H9 (cell line): ENCODE measurements around the gene HHAT. TPM values are rescaled to one million over a fixed set of nuclear protein-coding genes. Genes with fewer than 3 reads are reported as not detected.

ENCODE experiments used
- DNase-seq: peaks from one replicate; pipeline ENCODE4 v3.0.0-alpha.2; 2017
- H2AFZ ChIP-seq: one replicate; pipeline ENCODE4 v1.6.1; 2013; ENCODE audit warnings: mild to moderate bottlenecking, low read length, control low read depth, moderate library complexity
- H2AK5ac ChIP-seq: 2 replicates; pipeline ENCODE4 v1.6.1; 2013; ENCODE audit warnings: low read length, control low read depth, mixed read lengths; ENCODE audit not compliant: insufficient read length
- H2BK120ac ChIP-seq: one replicate; pipeline ENCODE4 v1.6.1; 2013; ENCODE audit warnings: low read depth, mild to moderate bottlenecking, low read length, control low read depth, inconsistent platforms; ENCODE audit not compliant: poor library complexity, severe bottlenecking
- H2BK12ac ChIP-seq: 2 replicates; pipeline ENCODE4 v1.6.1; 2013; ENCODE audit warnings: low read length, control low read depth, mixed read lengths, low read depth; ENCODE audit not compliant: insufficient read length
- H2BK15ac ChIP-seq: 2 replicates; pipeline ENCODE4 v1.6.1; 2013; ENCODE audit warnings: low read depth, low read length, control low read depth
- H2BK20ac ChIP-seq: one replicate; pipeline ENCODE4 v1.6.1; 2013; ENCODE audit warnings: low read depth, mild to moderate bottlenecking, low read length, control low read depth, inconsistent platforms; ENCODE audit not compliant: poor library complexity, severe bottlenecking
- H2BK5ac ChIP-seq: 2 replicates; pipeline ENCODE4 v1.6.1; 2013; ENCODE audit warnings: low read length, control low read depth, mixed read lengths; ENCODE audit not compliant: insufficient read length
- H3K14ac ChIP-seq: 2 replicates; pipeline ENCODE4 v1.6.1; 2013; ENCODE audit warnings: low read length, control low read depth; ENCODE audit not compliant: insufficient read depth
- H3K18ac ChIP-seq: 2 replicates; pipeline ENCODE4 v1.6.1; 2013; ENCODE audit warnings: low read depth, mild to moderate bottlenecking, mixed read lengths, low read length, control low read depth; ENCODE audit not compliant: insufficient read length
- H3K23ac ChIP-seq: 2 replicates; pipeline ENCODE4 v1.6.1; 2013; ENCODE audit warnings: low read length, control low read depth, mixed read lengths, low read depth; ENCODE audit not compliant: insufficient read length
- H3K23me2 ChIP-seq: 2 replicates; pipeline ENCODE4 v1.6.1; 2013; ENCODE audit warnings: low read depth, mild to moderate bottlenecking, mixed read lengths, low read length, control low read depth; ENCODE audit not compliant: insufficient read length, poor library complexity, severe bottlenecking
- H3K27ac ChIP-seq: 2 replicates; pipeline ENCODE4 v1.5.1; 2013; ENCODE audit warnings: low read length, control low read depth, mixed read lengths, low read depth; ENCODE audit not compliant: insufficient read length
- H3K27me3 ChIP-seq: 2 replicates; pipeline ENCODE4 v1.6.1; 2013; ENCODE audit warnings: low read length, control low read depth, inconsistent platforms; ENCODE audit not compliant: insufficient read depth
- H3K4ac ChIP-seq: 2 replicates; pipeline ENCODE4 v1.6.1; 2013; ENCODE audit warnings: low read depth, mild to moderate bottlenecking, control low read depth, inconsistent platforms, low read length, moderate library complexity
- H3K4me1 ChIP-seq: 2 replicates; pipeline ENCODE4 v1.6.1; 2013; ENCODE audit warnings: low read length, control low read depth, inconsistent platforms; ENCODE audit not compliant: insufficient read depth
- H3K4me2 ChIP-seq: 2 replicates; pipeline ENCODE4 v1.6.1; 2013; ENCODE audit warnings: low read length, control low read depth, mixed read lengths; ENCODE audit not compliant: insufficient read length, insufficient read depth
- H3K56ac ChIP-seq: 2 replicates; pipeline ENCODE4 v1.6.1; 2013; ENCODE audit warnings: low read depth, mild to moderate bottlenecking, mixed read lengths, low read length, control low read depth; ENCODE audit not compliant: insufficient read length
- H3K79me1 ChIP-seq: 2 replicates; pipeline ENCODE4 v1.6.1; 2013; ENCODE audit warnings: low read depth, mild to moderate bottlenecking, moderate library complexity, low read length, control low read depth, inconsistent platforms; ENCODE audit not compliant: insufficient read depth, poor library complexity, severe bottlenecking
- H3K79me2 ChIP-seq: 2 replicates; pipeline ENCODE4 v1.6.1; 2013; ENCODE audit warnings: low read length, control low read depth, inconsistent platforms; ENCODE audit not compliant: insufficient read depth
- H3K9ac ChIP-seq: 2 replicates; pipeline ENCODE4 v1.6.1; 2013; ENCODE audit warnings: low read length, control low read depth, mixed read lengths; ENCODE audit not compliant: insufficient read length; ENCODE audit errors: extremely low read depth
- H3K9me3 ChIP-seq: one replicate; pipeline ENCODE4 v1.6.1; 2013; ENCODE audit warnings: low read depth, low read length, inconsistent platforms; ENCODE audit not compliant: control insufficient read depth
- H3T11ph ChIP-seq: one replicate; pipeline ENCODE4 v1.6.1; 2013; ENCODE audit warnings: mild to moderate bottlenecking, low read length, control low read depth, inconsistent platforms
- H4K20me1 ChIP-seq: one replicate; pipeline ENCODE4 v1.6.1; 2013; ENCODE audit not compliant: control insufficient read depth, insufficient read length, insufficient read depth
- H4K5ac ChIP-seq: 2 replicates; pipeline ENCODE4 v1.6.1; 2013; ENCODE audit warnings: low read depth, mild to moderate bottlenecking, mixed read lengths, low read length, control low read depth; ENCODE audit not compliant: insufficient read length
- H4K8ac ChIP-seq: replicated peaks from 2 replicates; pipeline ENCODE4 v1.6.1; 2013; ENCODE audit warnings: low read length, control low read depth, mixed read lengths, low read depth; ENCODE audit not compliant: insufficient read length
- H4K91ac ChIP-seq: 2 replicates; pipeline ENCODE4 v1.6.1; 2013; ENCODE audit warnings: low read depth, mild to moderate bottlenecking, moderate library complexity, mixed read lengths, low read length, control low read depth; ENCODE audit not compliant: insufficient read length
- H3K27ac Mint-ChIP-seq, 3 experiments: 2 replicates in 2 of 3; 3 replicates in 1 of 3; pipeline ENCODE4 v1.8.0; 2020 to 2021; ENCODE audit warnings: mixed read lengths in 3 of 3, mild to moderate bottlenecking in 1 of 3, moderate library complexity in 1 of 3
- H3K27me3 Mint-ChIP-seq: 2 replicates; pipeline ENCODE4 v1.8.0; 2021; ENCODE audit warnings: low read depth, mild to moderate bottlenecking, moderate library complexity, mixed read lengths
- H3K36me3 Mint-ChIP-seq, 3 experiments: 2 replicates in 2 of 3; 3 replicates in 1 of 3; pipeline ENCODE4 v1.8.0; 2020 to 2021; ENCODE audit warnings: low read depth in 3 of 3, mixed read lengths in 3 of 3; ENCODE audit not compliant: insufficient read depth in 1 of 3
- H3K4me1 Mint-ChIP-seq, 2 experiments: 2 replicates each; pipeline ENCODE4 v1.8.0; 2020; ENCODE audit warnings: mixed read lengths in 2 of 2
- H3K4me3 Mint-ChIP-seq, 2 experiments: 2 replicates in 1 of 2; 3 replicates in 1 of 2; pipeline ENCODE4 v1.8.0; 2020 to 2021; ENCODE audit warnings: mild to moderate bottlenecking in 2 of 2, mixed read lengths in 2 of 2, moderate library complexity in 1 of 2
- H3K9me3 Mint-ChIP-seq, 2 experiments: 2 replicates in 1 of 2; 3 replicates in 1 of 2; pipeline ENCODE4 v1.8.0; 2020; ENCODE audit warnings: mild to moderate bottlenecking in 2 of 2, mixed read lengths in 2 of 2, moderate library complexity in 1 of 2
- WGBS: extraction: QIAGEN DNeasy Blood & Tissue Kit; methylation state at CpG from one replicate; pipeline ENCODE4 v1.1.7; 2013; ENCODE audit warnings: missing lambda C conversion rate, low lambda C conversion rate, mixed read lengths; ENCODE audit not compliant: insufficient read length; ENCODE audit errors: extremely low coverage; 5-methylcytosine and 5-hydroxymethylcytosine counted together
- total RNA-seq: library from RNA; stranded (reverse); gene quantifications from 2 replicates; pipeline ENCODE4 v1.2.1, GENCODE V29; 2021
- TF ChIP-seq, protein P1 (sequence below): fragments of 200-600 bp; sonication (generic); conservative IDR thresholded peaks from 3 replicates; pipeline ENCODE4 v1.8.0; 2021; ENCODE audit warnings: antibody characterized with exemption, mild to moderate bottlenecking

Gene HHAT
- total RNA-seq, 1 experiment from 2014 or later: 0.48 TPM

DNA sequence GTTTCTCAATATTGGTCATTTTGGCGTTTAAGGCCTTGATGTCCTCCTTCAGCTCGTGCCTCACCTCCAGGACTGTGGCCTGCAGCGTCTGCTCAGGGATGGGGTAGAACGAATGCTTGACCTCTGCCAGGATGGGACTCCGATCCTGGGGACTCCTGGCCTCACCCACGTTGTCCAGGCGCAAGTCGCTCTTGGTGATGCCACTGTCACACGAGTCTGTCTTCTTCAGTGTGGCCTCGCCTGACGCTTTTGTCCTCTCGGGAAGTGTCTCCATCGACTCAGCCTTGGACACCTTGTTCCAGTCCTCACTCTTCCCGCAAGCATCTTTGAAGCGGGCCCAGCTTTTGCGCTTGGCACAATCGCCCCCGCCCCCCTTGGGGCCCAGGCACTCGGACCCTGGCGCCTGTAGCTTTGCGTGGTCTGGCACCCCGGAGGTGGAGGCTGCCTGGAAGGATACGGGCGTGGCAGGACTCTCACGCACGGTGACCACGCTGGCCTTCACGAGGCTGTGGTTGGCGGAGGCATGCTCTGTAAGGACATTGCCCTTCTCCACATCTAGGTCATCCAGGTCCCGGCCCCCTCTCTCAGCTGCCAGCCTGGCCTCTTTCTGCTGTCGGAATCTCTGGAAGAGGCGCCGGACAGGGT is 354.8 kb downstream of the HHAT start:
- H3K9ac ChIP-seq: no peak overlapping the region
- no peak overlapping the region for H3K4ac ChIP-seq
- H3K9me3 ChIP-seq: no peaks in the 10 kb centered on the region
- no peaks in the 10 kb centered on the region for H3K79me1 ChIP-seq
- H3K9me3 Mint-ChIP-seq: no peaks in the 10 kb centered on the region
- no peak overlapping the region for H3K27ac Mint-ChIP-seq
- H2AK5ac ChIP-seq: no peak overlapping the region
- H3K4me1 ChIP-seq: no peaks in the 10 kb centered on the region
- H3K27ac ChIP-seq: no peak overlapping the region
- H3K56ac ChIP-seq: no peak overlapping the region
- TF ChIP-seq, protein P1, sequence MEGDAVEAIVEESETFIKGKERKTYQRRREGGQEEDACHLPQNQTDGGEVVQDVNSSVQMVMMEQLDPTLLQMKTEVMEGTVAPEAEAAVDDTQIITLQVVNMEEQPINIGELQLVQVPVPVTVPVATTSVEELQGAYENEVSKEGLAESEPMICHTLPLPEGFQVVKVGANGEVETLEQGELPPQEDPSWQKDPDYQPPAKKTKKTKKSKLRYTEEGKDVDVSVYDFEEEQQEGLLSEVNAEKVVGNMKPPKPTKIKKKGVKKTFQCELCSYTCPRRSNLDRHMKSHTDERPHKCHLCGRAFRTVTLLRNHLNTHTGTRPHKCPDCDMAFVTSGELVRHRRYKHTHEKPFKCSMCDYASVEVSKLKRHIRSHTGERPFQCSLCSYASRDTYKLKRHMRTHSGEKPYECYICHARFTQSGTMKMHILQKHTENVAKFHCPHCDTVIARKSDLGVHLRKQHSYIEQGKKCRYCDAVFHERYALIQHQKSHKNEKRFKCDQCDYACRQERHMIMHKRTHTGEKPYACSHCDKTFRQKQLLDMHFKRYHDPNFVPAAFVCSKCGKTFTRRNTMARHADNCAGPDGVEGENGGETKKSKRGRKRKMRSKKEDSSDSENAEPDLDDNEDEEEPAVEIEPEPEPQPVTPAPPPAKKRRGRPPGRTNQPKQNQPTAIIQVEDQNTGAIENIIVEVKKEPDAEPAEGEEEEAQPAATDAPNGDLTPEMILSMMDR: no peak
- H3K18ac ChIP-seq: no peak overlapping the region
- WGBS: no CpG with 5 or more reads among the region's 33 CpGs
- H3K36me3 Mint-ChIP-seq: no peaks in the 10 kb centered on the region
- no peaks in the 10 kb centered on the region for H3K4me1 Mint-ChIP-seq
- no peak overlapping the region for H3T11ph ChIP-seq
- H2BK15ac ChIP-seq: no peak overlapping the region
- H3K27me3 Mint-ChIP-seq: no peaks in the 10 kb centered on the region; the same call in 1 of the 2 replicates
- H3K27me3 ChIP-seq: no peaks in the 10 kb centered on the region
- no peak overlapping the region for H4K91ac ChIP-seq
- no peak overlapping the region for H2BK120ac ChIP-seq
- H3K23me2 ChIP-seq: no peaks in the 10 kb centered on the region
- no peak overlapping the region for H2BK5ac ChIP-seq
- H4K20me1 ChIP-seq: no peaks in the 10 kb centered on the region
- no peaks in the 10 kb centered on the region for H3K79me2 ChIP-seq
- no peak overlapping the region for H4K5ac ChIP-seq
- H3K14ac ChIP-seq: no peak overlapping the region; the same call in 1 of the 2 replicates
- no peak overlapping the region for H2AFZ ChIP-seq
- no peak overlapping the region for H3K23ac ChIP-seq
- no peak overlapping the region for H2BK20ac ChIP-seq
- no peak overlapping the region for H2BK12ac ChIP-seq
- H3K4me2 ChIP-seq: no peak overlapping the region
- no peak for DNase-seq
- H3K4me3 Mint-ChIP-seq: no peak overlapping the region
- H4K8ac ChIP-seq: no peak overlapping the region
